GM19467 (cell line): ENCODE measurements around the gene ADH5.
"Not testable (repeated sequence)": the region's sequence is repeated elsewhere in the genome, so short reads cannot be mapped to it uniquely, and the experiment has no call there.

ENCODE experiments used
- ATAC-seq: cut with Tn5 transposase; IDR thresholded peaks from one replicate; pipeline ENCODE4 v1.9.1; 2021; ENCODE audit warnings: mild to moderate bottlenecking, moderate library complexity; ENCODE audit not compliant: unreplicated experiment

The ADH5 gene

GRCh38 chr4:99088023-99088449 lies 552 bp downstream of the ADH5 start:
- ATAC-seq: peak; percentile 30

- ATAC-seq: no peak
Measured at GRCh38 chr4:99084595-99084994, 4.0 kb downstream of the ADH5 start.

DNA sequence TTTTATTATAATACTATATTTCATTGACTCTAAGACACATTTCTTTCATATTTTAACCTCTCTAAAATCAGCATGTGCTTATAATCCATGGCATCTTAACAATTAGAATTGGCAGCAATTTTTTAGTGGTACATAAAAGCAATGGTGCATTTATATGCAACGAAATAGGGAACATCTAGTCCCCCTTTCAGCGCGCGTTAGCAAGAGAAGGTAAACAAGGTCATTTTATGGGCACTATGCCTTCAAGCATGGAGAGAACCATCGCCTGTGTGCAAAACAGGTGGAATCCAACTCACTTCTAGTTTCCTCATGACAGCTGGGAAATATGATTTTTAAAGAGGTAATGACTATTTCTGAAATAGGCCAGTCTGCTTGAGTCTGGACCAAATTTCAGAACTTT lies 6.4 kb downstream of the ADH5 start:
- ATAC-seq: no peak

DNA sequence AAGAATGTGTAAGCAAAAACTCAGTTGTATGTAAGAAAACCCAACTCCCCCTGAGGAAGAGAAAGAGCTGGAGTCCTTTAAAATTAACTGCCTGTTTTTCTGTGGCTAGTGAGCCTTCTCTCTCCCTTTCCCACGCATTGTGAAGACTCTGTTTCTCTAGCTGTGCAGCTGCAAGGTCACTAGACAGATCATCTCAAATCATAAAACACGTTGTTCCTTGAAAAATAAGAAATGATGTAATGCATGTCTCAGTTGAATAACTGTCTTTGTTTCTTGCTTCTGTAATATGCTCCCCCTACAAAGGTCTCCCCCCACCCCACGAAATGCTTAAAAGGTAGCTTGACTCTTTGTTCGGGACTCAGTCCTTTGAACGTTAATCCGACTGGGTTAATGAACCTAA lies 7.7 kb downstream of the ADH5 start:
- ATAC-seq: not testable (repeated sequence)

DNA sequence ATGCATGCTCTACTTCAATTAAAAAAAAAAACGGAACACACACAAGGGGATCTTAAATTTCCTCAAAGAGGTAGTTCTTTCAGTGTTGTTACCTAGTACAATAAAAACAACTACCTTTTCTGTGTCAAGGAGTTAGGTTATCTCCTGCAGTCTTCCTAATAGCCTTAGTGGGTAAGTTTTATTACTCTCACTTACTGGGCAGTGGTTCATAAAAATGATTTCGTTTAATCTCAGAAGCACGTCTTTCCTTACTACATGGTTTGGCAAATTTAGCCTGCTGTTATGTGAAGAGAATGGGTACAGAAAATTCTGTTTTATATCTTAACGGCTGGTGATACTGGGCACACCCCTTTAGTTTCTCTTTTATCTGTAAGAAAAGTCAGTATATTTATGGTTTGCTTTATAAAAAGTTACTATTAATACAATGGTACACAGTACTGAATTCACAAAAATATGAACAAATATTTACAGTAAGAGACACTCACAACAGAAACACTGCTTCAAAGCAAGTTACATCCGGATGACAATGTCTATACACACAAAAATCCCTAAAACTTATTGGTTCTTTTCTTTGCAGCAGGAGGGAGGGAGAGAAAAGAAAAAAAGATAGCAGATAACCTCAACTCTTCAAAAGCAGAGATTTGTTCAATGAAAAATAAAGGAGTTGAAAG lies 8.8 kb downstream of the ADH5 start:
- ATAC-seq: no peak

DNA sequence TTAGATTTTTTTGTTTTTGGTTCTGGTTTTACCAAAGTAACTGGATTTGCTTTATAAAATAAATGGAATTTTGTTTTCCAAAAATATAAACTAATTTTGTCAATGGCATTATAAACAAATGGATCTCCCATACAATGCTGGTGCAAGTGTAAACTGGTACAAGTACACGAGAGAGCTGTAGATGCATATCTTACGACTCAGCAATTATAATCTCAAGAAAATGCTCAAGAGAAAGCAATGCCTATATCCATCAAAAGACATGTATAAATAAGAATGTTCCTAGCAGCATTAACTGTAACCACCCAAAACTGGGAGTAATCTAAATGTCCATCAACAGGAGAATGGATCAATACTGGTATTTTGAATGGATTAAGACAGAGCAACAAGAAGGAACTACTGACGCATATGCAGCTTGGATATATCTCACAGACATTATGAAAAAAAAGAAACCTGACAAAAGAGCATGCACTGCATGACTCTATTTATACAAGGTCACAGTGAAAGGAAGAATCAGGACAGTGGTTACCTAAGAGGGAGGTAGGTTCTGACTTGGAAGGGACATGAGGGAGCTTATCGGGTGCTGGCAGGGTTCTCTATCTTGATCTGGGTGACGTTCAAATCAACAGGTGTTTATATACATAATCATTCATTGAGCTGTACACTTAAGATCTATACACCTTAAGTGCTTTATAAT lies 9.5 kb downstream of the ADH5 start:
- ATAC-seq: no peak

- ATAC-seq: no peak
Measured at GRCh38 chr4:99078336-99078735, 10.3 kb downstream of the ADH5 start.

DNA sequence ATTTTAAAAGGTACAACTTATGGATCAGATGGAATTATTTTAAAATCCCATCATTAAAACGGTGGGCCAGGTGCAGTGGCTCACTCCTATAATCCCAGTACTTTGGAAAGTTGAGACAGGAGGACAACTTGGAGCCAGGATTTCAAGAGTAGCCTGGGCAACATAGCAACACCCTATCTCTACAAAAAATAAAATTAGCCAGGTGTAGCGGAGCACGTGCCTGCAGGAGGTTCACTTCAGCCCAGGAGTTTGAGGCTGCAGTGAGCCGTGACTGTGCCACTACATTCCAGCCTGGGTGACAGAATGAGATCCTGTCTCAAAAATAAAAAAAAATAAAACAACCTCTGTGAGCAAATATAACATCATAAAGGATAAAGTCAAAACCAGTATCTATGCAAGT lies 11.4 kb downstream of the ADH5 start:
- ATAC-seq: no peak

- no peak for ATAC-seq
Measured at GRCh38 chr4:99076292-99076976, 12.2 kb downstream of the ADH5 start.

- no peak for ATAC-seq
Measured at GRCh38 chr4:99074816-99075215, 13.8 kb downstream of the ADH5 start.

DNA sequence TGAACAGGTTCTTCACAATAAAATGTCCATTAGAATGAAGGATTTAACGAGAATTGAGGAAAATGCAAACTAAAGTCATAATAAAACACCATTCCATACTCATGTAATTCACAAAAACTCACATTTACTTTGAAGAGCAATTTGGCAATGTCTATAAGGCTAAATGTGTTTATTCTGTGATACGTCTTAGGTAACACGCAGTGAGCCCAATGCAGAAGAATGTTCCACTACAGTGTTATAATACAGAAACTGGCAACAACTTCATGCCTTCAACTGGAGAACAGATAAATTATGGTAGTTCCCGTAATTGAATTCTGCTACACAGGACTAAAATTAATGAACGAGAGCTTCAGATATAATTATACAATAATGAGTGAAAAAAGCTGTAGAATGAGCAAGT lies 17.4 kb downstream of the ADH5 start:
- ATAC-seq: no peak

DNA sequence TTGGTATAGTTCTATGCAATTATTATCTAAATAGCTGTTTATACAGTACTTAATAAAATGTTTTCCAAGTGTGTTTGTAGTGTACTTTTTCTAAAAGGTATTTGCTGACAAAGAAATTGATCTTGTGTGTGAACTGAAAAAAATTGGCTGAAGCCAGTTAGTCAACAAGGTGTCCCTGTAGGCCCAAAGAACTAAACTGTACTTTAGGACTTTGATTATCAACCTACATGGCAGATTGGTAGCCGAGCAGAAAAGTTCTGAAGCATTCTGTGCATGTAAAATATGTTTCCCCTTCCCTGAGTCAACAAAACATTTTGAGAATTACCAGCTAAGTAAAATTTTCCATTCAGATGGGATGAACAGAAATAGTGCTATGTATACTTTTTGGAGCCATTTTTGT lies 21.0 kb downstream of the ADH5 start:
- ATAC-seq: no peak

GRCh38 chr4:99065521-99065920 lies 23.1 kb downstream of the ADH5 start:
- not testable (repeated sequence) for ATAC-seq

DNA sequence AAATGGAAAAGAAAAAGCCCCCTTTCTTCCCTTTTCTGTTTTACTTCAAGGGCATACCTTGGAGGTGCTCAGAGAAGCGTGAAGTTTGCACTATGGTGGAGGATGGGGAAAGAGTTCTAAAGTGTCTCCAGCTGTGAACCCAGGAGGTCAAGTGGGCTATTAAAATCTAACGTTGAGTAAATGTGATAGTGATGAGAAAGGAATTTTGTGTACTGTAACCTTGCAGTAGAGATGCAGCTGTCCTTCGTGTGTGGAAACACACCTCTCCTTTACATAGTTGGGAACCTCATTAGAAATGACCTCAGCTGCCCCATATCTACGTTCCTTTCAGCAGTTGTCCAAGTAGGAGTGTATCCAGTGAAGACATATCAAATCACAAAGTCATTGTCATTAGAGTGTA lies 26.5 kb downstream of the ADH5 start:
- no peak for ATAC-seq

DNA sequence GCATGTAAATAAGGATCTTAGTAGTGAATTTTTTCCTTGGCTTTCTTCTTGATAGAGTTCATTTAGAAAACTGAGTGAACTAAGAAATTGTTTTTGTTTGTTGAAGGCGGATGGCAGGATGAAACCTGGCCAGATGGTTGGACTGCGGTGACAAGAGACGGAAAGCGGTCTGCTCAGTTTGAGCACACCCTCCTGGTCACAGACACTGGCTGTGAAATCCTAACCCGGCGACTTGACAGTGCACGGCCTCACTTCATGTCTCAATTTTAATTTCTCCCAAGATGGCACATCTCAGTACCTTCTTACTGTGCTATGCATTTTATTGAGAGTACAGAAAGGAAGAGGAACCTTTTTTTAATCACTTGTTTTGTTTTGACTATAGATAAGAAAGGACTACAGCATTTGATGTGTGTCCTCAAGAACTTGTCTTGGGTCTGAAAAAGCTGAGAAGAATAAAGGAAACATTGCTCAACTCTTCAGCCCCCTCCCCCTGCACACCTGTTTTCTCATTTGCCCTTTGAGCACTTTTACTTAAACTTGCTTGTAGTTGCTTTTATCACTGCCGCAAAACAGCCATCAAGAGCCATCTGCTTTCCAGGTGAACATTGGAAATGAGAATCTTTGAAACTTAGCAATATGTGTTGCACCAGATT lies 27.4 kb downstream of the ADH5 start:
- ATAC-seq: no peak

DNA sequence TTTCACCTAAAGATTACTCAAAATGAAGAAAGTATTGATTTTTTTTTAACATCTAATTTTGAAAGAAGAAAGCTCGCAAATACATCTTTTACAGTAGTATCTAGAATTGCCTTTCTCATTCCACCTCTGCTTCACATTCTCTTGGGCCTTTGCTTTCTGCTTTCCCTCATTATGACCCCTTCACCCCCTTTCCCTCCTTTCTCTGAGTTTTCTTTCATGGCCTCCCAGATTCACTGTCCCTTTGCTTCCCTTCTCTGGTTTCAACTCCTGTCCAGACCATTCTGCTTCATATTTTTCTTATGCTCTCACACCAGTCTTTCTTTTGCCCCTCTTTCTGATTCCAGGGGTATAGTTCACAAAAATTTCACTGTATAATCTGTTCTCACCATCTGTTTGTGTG lies 29.0 kb downstream of the ADH5 start:
- no peak for ATAC-seq

GRCh38 chr4:99058228-99058627 lies 30.4 kb downstream of the ADH5 start:
- no peak for ATAC-seq

GRCh38 chr4:99054428-99054994 lies 34.1 kb downstream of the ADH5 start:
- ATAC-seq: peak; percentile 37

GRCh38 chr4:99052902-99053301 lies 35.7 kb downstream of the ADH5 start:
- ATAC-seq: no peak

DNA sequence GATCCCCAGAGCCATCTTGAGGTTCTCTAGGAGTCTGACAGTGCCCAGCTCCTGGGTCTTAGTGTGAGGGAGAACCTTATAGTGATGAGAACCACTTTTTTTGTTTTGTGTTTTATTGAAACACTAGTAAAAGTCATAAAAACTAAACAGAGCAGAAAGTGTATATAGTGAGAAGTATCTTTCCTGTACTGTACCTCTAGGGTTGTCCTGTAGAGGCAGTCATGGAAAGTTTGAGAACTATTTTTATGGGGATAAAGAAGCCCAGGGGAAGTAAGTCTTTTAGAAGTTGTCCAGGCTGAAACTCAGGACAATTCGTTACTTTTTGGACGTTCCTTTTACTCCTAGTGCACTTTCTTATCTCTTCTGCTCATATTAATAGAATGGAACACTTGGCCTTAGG lies 40.9 kb downstream of the ADH5 start:
- ATAC-seq: no peak

DNA sequence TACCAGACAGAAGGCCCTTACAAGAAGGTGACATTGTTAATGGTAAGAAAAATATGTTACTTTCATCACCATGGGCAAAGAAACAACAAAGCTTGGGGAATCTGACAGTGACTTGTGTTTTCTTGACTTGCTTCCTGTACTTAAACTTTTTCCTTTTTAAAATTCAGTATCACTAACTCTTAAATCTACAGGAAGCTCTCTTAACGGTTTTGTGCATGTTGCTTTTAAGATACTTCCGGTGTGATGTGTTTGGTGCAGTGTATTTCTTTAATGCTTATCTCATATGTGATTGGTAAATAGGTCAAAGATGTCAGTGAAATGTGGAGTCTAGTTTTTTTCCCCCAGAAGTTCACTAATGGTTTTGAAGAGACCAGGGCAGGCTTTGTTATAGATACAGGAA lies 45.2 kb downstream of the ADH5 start:
- no peak for ATAC-seq
